ENCODE results near the gene SUMF1.

- TF ChIP-seq CTCF (conservative IDR thresholded peaks at IDR 0.05; ENCODE audit: low read depth, low read length): no peak
- TF ChIP-seq EZH2phosphoT487 (IDR thresholded peaks at IDR 0.05; ENCODE audit: borderline replicate concordance, low read length): no peak
Observed at GRCh38 chr3:4429648-4430350, 37.3 kb downstream of the SUMF1 start.

Data from PC-3 (cell line).